DMS 273 (cell line): ENCODE data around the gene EXT2.

ENCODE experiments used
- DNase-seq: peaks from one replicate; lab custom pipeline; 2025; ENCODE audit not compliant: unreplicated experiment; lab: John Stamatoyannopoulos, UW

The EXT2 gene

DNA sequence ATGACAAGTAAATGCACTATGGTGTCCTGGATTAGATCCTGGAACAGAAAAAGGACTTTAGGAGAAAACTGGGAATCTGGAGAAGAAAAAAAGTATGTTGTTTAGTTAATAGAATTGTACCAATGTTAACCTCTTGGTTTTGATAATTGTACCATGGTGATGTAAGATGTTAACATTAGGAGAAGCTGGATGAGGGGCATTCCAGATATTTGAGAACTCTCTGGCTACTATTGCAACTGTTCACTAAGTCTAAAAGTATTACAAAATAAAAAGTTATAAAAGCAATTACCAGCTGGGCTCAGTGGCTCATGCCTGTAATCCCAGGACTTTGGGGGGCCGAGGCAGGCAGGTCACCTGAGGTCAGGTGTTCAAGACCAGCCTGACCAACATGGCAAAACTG is 66.5 kb downstream of the EXT2 start:
- DNase-seq = no peak

GRCh38 chr11:44162662-44163061 is 67.2 kb downstream of the EXT2 start:
- DNase-seq = peak; percentile 2

DNA sequence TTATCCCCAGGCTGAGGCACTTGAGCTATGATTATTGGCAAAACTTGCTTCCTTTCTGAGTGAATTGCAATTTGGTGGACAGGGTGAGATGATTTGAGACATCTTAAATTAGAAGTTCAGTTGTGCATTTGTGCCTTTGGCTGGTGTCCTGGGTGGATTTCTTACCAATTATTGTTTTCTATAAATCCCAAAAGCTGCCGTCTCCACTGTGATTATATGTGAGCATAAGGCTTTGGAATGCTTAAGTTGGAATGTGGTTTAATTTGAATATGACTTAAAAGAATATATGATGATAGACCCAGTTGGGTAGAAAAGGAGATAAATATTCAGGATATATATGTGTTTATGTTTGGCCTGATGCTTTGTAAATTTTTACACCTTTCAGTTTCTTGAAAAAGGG is 70.0 kb downstream of the EXT2 start:
- DNase-seq = no peak

DNA sequence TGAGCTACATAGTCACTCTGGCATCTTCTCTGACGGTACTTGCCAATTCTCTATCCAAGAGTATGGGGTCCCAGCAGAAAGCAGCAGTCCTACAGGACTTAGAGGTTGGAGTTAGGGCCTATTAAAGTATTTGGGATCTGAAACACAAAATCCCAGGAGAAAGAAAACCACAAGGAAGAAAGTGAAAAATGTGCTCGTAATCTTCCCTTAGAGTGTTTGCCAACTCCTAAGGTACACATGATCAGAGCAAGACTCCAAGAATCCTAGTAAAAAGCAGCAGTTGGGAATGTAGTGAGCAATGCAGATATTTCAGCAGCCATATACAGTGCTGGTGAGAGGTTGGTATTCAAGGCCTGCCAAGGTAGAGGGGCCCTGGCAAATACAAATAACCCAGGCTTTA is 71.6 kb downstream of the EXT2 start:
- DNase-seq = no peak

DNA sequence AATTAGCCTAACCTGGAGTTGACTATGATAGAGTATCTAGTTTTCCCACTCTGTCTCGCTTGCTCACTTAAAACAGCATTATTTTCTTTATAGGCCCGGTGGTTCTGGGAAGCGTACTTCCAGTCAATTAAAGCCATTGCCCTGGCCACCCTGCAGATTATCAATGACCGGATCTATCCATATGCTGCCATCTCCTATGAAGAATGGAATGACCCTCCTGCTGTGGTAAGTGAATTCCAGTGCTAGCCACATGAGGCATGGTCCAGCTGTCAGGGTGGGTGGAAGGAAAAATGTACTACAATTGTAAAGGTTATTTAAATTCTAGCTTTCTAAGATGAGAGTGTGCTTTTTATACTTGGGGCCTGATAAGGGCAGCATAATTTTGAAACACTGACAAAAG is 76.0 kb downstream of the EXT2 start:
- DNase-seq = peak; percentile 68

DNA sequence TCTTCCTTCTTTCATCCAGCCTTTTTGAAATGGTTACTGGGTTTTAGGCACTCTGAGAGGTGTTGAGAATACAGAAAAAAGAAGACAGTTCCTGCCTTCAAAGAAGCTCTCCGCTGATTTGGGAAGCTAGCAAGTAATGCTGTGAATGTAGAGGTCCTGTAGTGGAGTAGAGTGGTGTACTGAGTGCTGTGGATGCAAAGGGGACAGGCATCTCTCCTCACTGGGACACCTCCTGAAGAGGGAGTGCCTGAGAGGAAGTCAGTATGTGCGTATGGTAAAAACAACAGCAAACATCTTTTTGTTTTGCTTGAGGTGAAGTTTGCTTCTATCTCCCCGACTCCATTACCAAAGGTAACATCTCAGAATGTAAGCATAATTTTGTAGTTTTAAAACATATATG is 77.5 kb downstream of the EXT2 start:
- no peak for DNase-seq

GRCh38 chr11:44174842-44175241 is 79.4 kb downstream of the EXT2 start:
- DNase-seq = no peak

DNA sequence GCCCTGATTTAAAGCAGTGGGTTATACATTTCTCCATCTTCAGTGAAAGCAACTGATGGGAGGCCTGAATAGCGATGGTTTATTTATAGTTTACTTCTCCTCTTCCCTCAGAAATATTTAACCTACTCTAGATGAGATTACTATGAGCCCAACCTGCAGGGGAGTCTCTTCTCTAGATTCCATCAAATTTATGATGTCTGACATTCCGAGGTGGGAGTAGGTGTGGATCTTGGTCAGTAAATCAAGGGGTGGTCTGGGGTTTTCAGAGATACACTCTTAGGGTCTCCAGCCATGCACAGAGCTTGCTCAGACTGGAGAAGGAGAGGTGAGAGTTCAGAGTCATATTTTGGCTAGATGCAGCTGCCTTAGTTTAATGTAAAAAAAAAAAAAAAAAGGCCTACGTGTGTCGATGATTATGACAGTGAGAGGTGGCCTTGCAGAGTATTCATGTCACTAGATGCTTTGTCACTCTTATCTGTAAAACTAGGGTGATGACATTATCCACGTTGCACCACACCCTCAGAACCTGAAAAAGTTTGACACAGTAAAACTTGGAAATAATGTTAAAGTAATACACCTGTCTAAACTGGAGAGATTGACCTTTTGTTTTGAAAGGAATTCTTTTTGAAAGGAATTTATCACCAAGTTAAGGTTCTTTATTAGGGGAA is 81.2 kb downstream of the EXT2 start:
- DNase-seq = no peak

DNA sequence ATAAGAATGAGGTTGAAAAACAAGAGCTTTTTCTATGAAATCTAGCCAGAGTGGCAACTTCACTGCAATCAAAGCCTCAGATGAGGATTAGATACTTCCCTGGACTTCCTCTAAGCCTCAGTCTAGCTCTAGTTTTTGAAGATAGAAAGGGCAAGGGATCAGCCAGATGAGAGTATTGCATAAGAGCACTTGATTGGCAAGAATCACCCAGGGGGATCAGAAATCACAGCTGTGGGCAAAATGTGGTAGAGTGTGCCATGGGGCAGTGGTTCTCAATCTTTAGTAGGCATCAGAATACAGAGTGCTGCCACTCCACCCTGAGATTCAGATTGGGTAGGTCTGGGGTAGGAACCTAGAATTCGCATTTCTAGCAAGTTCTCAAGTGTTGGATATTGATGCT is 82.4 kb downstream of the EXT2 start:
- no peak for DNase-seq

DNA sequence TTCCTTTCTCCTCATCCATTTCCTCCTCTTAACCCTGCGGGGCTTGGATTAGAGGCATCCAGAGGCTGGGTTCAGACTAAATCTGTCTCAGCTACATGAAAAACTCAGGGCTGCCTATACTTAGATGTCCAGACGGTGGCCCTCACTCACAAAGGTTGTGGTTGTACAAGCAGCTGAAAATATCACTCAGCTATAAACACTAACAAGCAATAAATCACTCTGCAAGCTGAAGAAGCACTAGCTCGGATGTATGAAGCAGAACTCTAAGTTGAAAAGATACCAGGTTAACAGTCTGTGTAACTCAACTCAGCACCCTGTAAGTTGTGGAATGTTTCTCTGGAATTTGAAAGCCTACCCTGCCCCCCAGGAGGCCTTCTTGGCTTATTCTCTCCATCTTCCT is 82.9 kb downstream of the EXT2 start:
- DNase-seq = no peak

DNA sequence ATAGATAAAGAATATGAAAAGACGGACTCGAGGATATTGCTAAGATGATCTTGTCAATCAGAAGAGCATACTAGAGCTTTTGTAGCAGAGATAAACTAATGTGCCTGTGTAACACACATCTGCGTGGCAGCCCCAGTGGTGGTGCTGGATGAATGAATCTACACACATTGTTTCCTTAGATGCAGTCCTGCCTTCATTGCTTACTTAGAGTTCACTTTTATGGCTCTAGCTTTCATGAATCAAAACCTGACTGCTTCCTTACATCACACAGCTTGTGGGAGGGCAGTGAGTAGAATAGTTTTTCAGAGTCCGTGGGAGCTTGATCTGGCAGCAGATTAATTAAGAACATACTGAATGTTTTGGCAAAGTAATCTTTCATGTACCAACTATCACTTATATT is 83.7 kb downstream of the EXT2 start:
- no peak for DNase-seq

GRCh38 chr11:44180107-44180506 is 84.6 kb downstream of the EXT2 start:
- DNase-seq = no peak

GRCh38 chr11:44185522-44185921 is 90.0 kb downstream of the EXT2 start:
- no peak for DNase-seq

DNA sequence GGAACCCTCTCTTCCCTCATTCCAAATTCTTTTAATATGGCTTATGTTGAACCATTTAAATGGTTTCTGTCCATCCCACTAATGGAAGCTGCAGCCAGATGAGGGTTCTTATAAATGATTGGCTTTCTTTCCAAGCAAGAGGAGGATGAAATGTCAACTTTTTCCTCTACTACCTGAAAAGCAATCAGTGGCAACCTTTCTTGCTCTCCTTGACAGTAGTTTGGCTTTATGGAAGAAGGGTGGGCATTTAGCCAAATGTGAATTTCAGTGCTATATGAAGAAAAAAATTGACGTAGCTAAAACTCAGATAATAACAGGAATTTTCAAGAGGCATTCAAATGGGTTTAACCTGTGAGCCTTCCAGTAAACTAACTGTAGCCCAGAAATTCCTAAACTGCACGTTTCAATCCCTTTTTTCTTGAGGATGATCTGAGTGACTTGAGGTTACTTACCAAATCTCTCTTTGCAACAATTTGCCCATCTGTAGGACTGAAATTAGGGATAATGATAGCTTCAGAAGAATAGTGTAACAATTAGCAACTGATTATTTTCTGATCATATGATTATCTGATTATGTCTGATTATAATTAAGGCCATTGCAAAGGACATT is 90.9 kb downstream of the EXT2 start:
- DNase-seq = no peak

GRCh38 chr11:44188643-44189042 is 93.2 kb downstream of the EXT2 start:
- no peak for DNase-seq

DNA sequence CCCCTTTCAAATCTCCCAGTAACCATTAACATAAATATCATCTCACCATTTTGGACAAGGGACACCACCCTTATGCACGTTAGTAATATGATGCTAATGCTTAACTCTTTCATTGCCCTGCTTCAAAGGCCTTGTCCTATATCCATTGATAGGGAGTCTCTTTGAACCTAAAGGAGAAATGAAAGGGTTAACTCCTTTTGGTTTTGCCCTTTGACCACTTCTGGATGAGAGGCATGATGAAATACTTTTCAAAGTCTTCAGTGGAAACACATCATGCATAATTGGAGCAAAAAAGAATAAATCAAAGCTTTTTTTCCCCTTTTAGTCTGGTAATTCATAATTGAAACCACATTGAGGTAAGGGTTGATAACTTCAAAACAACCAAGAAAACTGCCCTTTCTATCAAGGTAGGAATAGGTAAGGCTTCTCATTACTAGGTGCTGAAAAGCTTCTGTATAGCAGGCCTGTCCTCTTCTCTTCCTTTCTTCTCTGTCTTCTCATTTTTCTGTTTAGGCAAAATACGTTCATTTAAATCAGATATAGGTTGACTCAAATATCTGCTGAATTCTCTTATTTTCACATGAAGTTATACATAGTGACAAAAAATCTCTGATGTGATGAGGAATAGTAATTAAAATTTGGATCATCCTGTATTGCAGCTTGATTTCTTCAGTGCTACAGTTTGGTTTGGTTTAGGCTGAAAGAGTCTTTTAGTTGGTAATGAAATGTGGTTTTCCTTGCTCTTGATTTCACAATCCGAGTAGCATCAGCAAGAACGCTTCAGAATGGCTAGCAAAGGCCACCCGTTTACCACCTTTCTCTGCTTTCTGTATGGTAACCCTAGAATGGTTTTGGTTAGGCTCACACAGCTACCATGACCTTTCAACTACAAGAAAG is 94.8 kb downstream of the EXT2 start:
- no peak for DNase-seq

DNA sequence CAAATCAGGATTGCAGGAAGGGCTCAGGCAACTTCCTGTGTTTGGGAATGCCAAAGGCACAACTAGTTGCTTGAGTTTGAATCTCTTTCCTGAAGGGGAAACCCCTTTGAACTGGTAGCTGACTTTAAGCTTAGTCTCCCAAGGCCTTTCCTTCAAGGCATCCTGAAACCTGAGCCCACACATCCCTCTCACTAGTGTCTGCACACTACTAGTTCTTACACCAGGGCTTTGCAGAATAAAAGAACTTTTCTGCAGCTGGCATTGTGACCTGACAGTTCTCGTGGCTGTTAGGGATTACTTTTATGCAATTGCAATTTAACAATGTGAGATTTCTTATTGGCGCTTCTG is 95.4 kb downstream of the EXT2 start:
- DNase-seq = no peak

- no peak for DNase-seq
Observed at GRCh38 chr11:44191322-44192016, 96.0 kb downstream of the EXT2 start.

DNA sequence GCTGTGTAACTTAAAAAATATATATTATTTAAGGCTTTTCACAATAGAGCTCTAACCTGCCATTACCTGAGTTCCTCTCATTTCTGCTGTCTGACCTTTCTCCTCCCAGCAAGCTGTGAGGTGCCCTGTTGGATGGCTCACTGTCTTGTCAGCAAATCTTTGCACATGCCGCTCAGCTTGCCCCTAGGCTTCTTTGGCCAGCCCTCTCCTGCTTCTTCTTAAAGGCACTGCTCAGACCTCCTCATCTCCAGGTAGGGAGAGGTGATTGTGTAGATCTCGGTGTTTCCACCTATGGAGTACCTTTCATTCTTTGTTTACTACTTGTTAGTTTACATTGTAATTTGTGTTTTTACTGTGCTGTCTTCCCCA is 96.5 kb downstream of the EXT2 start:
- no peak for DNase-seq

DNA sequence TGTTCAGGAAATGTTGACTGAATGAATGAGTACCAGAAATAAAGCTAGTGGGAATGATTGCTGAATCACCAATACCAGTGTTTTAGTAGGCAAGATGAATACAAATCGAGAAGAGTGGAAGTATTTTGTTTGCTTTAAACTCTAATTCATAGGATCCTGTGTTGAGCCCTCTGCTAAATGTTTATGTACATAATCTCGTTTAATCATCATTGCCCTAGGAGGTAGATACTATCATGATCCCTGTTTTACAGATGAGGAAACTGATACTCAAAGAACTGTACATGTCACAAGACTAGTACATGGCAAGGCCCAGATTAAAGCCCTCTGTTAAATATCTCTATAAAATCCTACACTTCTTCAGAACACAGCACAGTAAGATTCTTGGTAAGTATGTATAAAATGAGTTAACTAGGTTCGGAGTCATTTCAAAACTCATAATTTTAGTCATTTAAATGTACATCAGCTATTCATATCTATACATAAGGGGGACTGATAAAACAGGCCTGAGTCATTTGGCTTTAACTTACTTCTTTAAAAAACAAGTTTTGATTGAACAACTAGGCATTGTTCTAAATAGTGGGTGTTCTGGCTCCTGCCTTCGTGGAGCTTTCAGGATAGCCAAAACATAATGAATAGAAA is 97.1 kb downstream of the EXT2 start:
- DNase-seq = no peak

GRCh38 chr11:44193856-44194255 is 98.4 kb downstream of the EXT2 start:
- DNase-seq = no peak
